Kasumi-1 (cell line): ENCODE data around the gene STK32B.

Experiments used
- DNase-seq, 2 experiments: peaks; one replicate each; lab custom pipeline; 2025; lab: John Stamatoyannopoulos, UW

The STK32B gene

GRCh38 chr4:5365071-5366008 is 314.1 kb downstream of the STK32B start:
- no peak for DNase-seq

GRCh38 chr4:5366009-5366386 is 314.7 kb downstream of the STK32B start:
- DNase-seq, result no peak

GRCh38 chr4:5366421-5366820 is 315.1 kb downstream of the STK32B start:
- DNase-seq, result no peak

GRCh38 chr4:5368426-5368825 is 317.1 kb downstream of the STK32B start:
- DNase-seq, result no peak

GRCh38 chr4:5370286-5370685 is 319.0 kb downstream of the STK32B start:
- DNase-seq, result no peak

GRCh38 chr4:5371415-5372190 is 320.3 kb downstream of the STK32B start:
- DNase-seq, result no peak

- DNase-seq, result no peak
Observed at GRCh38 chr4:5372198-5372597, 320.9 kb downstream of the STK32B start.

- no peak for DNase-seq
Observed at GRCh38 chr4:5373327-5373726, 322.0 kb downstream of the STK32B start.

GRCh38 chr4:5374592-5374991 is 323.3 kb downstream of the STK32B start:
- no peak for DNase-seq

GRCh38 chr4:5374994-5375393 is 323.7 kb downstream of the STK32B start:
- DNase-seq, result no peak

- DNase-seq, result no peak
Observed at GRCh38 chr4:5376015-5376414, 324.7 kb downstream of the STK32B start.

GRCh38 chr4:5378002-5378401 is 326.7 kb downstream of the STK32B start:
- DNase-seq, result peak; percentile 1

GRCh38 chr4:5379895-5380294 is 328.6 kb downstream of the STK32B start:
- no peak for DNase-seq

- DNase-seq, result no peak
Observed at GRCh38 chr4:5381961-5382441, 330.7 kb downstream of the STK32B start.

- no peak for DNase-seq
Observed at GRCh38 chr4:5383191-5383980, 332.1 kb downstream of the STK32B start.

GRCh38 chr4:5385741-5386311 is 334.5 kb downstream of the STK32B start:
- DNase-seq, result no peak

GRCh38 chr4:5386921-5387320 is 335.6 kb downstream of the STK32B start:
- no peak for DNase-seq

- DNase-seq, result no peak
Observed at GRCh38 chr4:5387457-5387856, 336.2 kb downstream of the STK32B start.

- no peak for DNase-seq
Observed at GRCh38 chr4:5389756-5390310, 338.6 kb downstream of the STK32B start.

- DNase-seq, result no peak
Observed at GRCh38 chr4:5391492-5391891, 340.2 kb downstream of the STK32B start.

GRCh38 chr4:5393911-5394513 is 342.7 kb downstream of the STK32B start:
- no peak for DNase-seq
